Measurements from ENCODE around the gene TKT. TPM values are rescaled to one million over a fixed set of nuclear protein-coding genes. Genes with fewer than 3 reads are reported as not detected.

Gene TKT
- total and polyA plus RNA-seq, 2 experiments from 2014 or later: 584 to 1,411 TPM

GRCh38 chr3:53215816-53216215, 40.0 kb downstream of the TKT start:
- H4K20me1 ChIP-seq (replicated peaks; ENCODE audit: insufficient read depth): no peaks in the 10 kb centered on the region
- no peaks in the 10 kb centered on the region for H3K9me2 ChIP-seq (ENCODE audit: insufficient read depth)
- DNase-seq (ENCODE audit: low spot score): no peak
- no peaks in the 10 kb centered on the region; the same call in 2 of the 3 replicates for H3K4me1 Mint-ChIP-seq
- no peaks in the 10 kb centered on the region for H3K27me3 ChIP-seq (ENCODE audit: insufficient read depth)
- TF ChIP-seq EZH2phosphoT487 (IDR thresholded peaks at IDR 0.05; ENCODE audit: unreplicated experiment) (no peak), ETS1 (IDR thresholded peaks at IDR 0.05) (no peak), ZNF462 (CRISPR knock-in tag; IDR thresholded peaks at IDR 0.05) (no peak), REST (IDR thresholded peaks at IDR 0.05; ENCODE audit: unreplicated experiment) (no peak), CTCF (conservative IDR thresholded peaks at IDR 0.05; ENCODE audit: low read depth in 2 of 2) (no peak), EZH2 (IDR thresholded peaks at IDR 0.05; ENCODE audit: low read depth, unreplicated experiment) (no peak), ZNF331 (CRISPR knock-in tag; IDR thresholded peaks at IDR 0.05; ENCODE audit: low read depth) (no peak), CREB1 (CRISPR knock-in tag; IDR thresholded peaks at IDR 0.05; ENCODE audit: low read depth) (no peak), POLR2AphosphoS5 (IDR thresholded peaks at IDR 0.05; ENCODE audit: low read depth) (no peak)
- no peak overlapping the region for H3K4me2 ChIP-seq
- H3K4me3 Mint-ChIP-seq: no peak overlapping the region
- no peaks in the 10 kb centered on the region for H3K36me3 ChIP-seq (ENCODE audit: insufficient read depth)
- H3K27ac Mint-ChIP-seq: no peak overlapping the region
- H3K4me1 ChIP-seq (ENCODE audit: insufficient read depth): no peaks in the 10 kb centered on the region
- no peak overlapping the region for H3K4me3 ChIP-seq
- H3K36me3 Mint-ChIP-seq (ENCODE audit: low read depth): peaks cover 2% of the 10 kb centered on the region; the same call in 2 of the 3 replicates
- no peak for ATAC-seq
- H3K9me3 Mint-ChIP-seq: no peaks in the 10 kb centered on the region
- no peak overlapping the region for H2AFZ ChIP-seq
- H3K79me2 ChIP-seq (replicated peaks; ENCODE audit: insufficient read depth): no peaks in the 10 kb centered on the region
- H3K27me3 Mint-ChIP-seq (ENCODE audit: insufficient read depth, low read depth, poor library complexity): peaks cover 29% of the 10 kb centered on the region
- H3F3A ChIP-seq (replicated peaks; ENCODE audit: low read depth): peaks cover 9% of the 10 kb centered on the region; the same call in 1 of the 2 replicates
- H3K27ac ChIP-seq (ENCODE audit: low read depth): no peak overlapping the region
